Tibial nerve (tissue), 4 donors: ENCODE results near the gene ARID3C. TPM values are rescaled to one million over a fixed set of nuclear protein-coding genes. Genes with fewer than 3 reads are reported as not detected.

Source experiments
- DNase-seq, 2 donors: peaks; one replicate each; pipeline ENCODE4 v3.0.0-alpha.2; 2019; ENCODE audit warnings: low spot score in 2 of 2
- H3K27ac ChIP-seq, 4 donors: fragments of 200-600 bp; sonication (generic) in 3 of 4; one replicate each; pipeline ENCODE4 v1.5.1; 2017 to 2019; ENCODE audit warnings: mild to moderate bottlenecking in 1 of 4
- H3K27me3 ChIP-seq, 2 donors: fragments of 200-600 bp; sonication (generic) in 1 of 2; one replicate each; pipeline versions ENCODE4 v1.5.1 to v1.6.0; 2017 to 2019
- H3K36me3 ChIP-seq, 3 donors: fragments of 200-600 bp; sonication (generic); one replicate each; pipeline ENCODE4 v1.5.1; 2018 to 2019
- H3K4me1 ChIP-seq, 4 donors: fragments of 200-600 bp; sonication (generic) in 3 of 4; one replicate each; pipeline ENCODE4 v1.5.1; 2017 to 2019
- H3K4me3 ChIP-seq, 4 donors: fragments of 200-600 bp; sonication (generic) in 3 of 4; one replicate each; pipeline ENCODE4 v1.5.1; 2017 to 2019; ENCODE audit warnings: mild to moderate bottlenecking in 1 of 4, moderate library complexity in 1 of 4
- H3K9me3 ChIP-seq, 4 donors: fragments of 200-600 bp; sonication (generic) in 3 of 4; one replicate each; pipeline ENCODE4 v1.5.1; 2017 to 2019
- EP300 ChIP-seq, 2 donors: sonication (generic); formaldehyde crosslinking; IDR thresholded peaks; one replicate each; pipeline ENCODE4 v1.6.1; 2017; ENCODE audit warnings: antibody characterized with exemption in 2 of 2, mild to moderate bottlenecking in 1 of 2
- POLR2A ChIP-seq, 2 donors: fragments of 450-650 bp; IDR thresholded peaks; one replicate each; pipeline ENCODE4 v1.6.1; 2017; ENCODE audit warnings: antibody characterized with exemption in 2 of 2, mild to moderate bottlenecking in 2 of 2, moderate library complexity in 2 of 2
- WGBS, 2 donors: methylation state at CpG; one replicate each; pipeline ENCODE4 v1.1.5; 2018; 5-methylcytosine and 5-hydroxymethylcytosine counted together
- total RNA-seq, 4 donors: library from RNA; depleted of rRNA; stranded (reverse); fragments of >200 nt; gene quantifications; one replicate each; pipeline ENCODE4 v1.1.0, GENCODE V29; 2016
- TF ChIP-seq, protein P1 (sequence below), 5 experiments: fragments of 200-600 bp in 3 of 5; fragments of 450-650 bp in 2 of 5; sonication (generic) in 3 of 5; IDR thresholded peaks; one replicate each; pipeline ENCODE4 v1.5.1; 2016 to 2019; ENCODE audit warnings: antibody characterized with exemption in 5 of 5, mild to moderate bottlenecking in 3 of 5, moderate library complexity in 2 of 5

ARID3C gene
- total RNA-seq, 4 donors from 2014 or later: 0.30 to 2.1 (median 1.3) TPM

DNA sequence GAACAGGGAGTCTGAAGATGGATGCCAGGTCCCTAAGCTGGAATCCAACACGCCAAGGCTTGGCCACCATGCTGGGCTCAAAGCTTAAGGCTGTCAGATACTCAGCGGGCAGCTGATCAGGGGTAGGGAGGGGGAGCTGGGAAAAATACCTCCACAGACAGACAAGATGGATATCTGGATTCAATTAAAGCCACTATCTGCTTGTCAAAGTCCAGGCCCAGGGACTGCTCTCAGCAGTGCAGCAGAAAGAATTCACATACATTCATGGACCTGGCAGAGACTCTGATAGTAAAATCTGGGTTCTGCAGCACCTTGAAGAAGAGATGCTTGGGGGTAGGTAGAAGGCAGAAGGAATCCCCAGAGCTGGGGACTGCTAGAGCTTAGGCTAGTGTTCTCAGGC lies 13.7 kb downstream of the ARID3C start:
- H3K27me3 ChIP-seq: no peaks in the 10 kb centered on the region
- no peak overlapping the region for H3K27ac ChIP-seq
- no peak overlapping the region for H3K4me3 ChIP-seq
- no peak for DNase-seq
- H3K9me3 ChIP-seq: no peaks in the 10 kb centered on the region
- peaks cover 0 to 39% (median 25%) of the 10 kb centered on the region in 4 donors for H3K4me1 ChIP-seq
- TF ChIP-seq EP300 (IDR thresholded peaks at IDR 0.05) (no peak), POLR2A (IDR thresholded peaks at IDR 0.05) (no peak)
- TF ChIP-seq, protein P1, sequence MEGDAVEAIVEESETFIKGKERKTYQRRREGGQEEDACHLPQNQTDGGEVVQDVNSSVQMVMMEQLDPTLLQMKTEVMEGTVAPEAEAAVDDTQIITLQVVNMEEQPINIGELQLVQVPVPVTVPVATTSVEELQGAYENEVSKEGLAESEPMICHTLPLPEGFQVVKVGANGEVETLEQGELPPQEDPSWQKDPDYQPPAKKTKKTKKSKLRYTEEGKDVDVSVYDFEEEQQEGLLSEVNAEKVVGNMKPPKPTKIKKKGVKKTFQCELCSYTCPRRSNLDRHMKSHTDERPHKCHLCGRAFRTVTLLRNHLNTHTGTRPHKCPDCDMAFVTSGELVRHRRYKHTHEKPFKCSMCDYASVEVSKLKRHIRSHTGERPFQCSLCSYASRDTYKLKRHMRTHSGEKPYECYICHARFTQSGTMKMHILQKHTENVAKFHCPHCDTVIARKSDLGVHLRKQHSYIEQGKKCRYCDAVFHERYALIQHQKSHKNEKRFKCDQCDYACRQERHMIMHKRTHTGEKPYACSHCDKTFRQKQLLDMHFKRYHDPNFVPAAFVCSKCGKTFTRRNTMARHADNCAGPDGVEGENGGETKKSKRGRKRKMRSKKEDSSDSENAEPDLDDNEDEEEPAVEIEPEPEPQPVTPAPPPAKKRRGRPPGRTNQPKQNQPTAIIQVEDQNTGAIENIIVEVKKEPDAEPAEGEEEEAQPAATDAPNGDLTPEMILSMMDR (IDR thresholded peaks at IDR 0.05): no peak
- H3K36me3 ChIP-seq: peaks cover 0 to 56% (median 9%) of the 10 kb centered on the region in 3 donors
- 82 to 85% methylated on average over 2 of the region's 2 CpGs for WGBS, 2 donors

DNA sequence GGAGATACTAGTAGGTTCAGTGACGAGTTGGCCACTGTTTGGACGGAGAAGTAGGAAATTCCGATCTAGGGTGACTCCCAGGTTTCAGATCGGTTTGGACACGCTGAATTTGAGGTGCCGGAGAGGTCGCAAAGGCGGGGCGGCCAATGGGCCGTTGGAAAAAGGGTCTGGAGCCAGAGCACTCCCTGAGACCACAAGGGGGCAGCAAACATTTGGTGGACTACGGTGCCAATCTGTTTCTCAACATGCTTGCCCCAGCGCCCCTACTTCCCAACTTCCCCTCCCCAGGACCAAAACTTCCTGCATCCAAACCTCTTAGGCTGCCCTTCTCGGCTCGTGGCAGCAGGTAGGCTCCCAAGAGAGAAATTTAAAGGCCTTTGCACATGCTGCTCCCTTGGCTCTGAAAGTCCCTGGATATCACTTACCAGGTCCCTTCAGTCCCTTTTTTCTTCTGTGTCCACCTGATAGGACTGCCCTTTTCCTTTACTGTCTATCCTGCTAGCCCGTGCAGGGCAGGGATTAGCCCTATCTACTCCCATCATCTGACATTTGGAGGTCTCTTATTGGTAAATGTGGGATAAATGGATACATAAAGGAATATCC lies 16.0 kb downstream of the ARID3C start:
- TF ChIP-seq POLR2A (IDR thresholded peaks at IDR 0.05): no peak
- TF ChIP-seq, protein P1 (IDR thresholded peaks at IDR 0.05): peak; percentile 79 to 88 (median 84)
- peaks cover 0 to 28% (median 15%) of the 10 kb centered on the region in 4 donors for H3K4me1 ChIP-seq
- peak in 1 of 2 donors; percentile 83 for DNase-seq
- H3K9me3 ChIP-seq: no peaks in the 10 kb centered on the region
- WGBS, 2 donors: 1 to 2% methylated on average over 15 of the region's 15 CpGs
- H3K27ac ChIP-seq: peak overlapping the region; percentile 74 to 96 (median 93)
- no peaks in the 10 kb centered on the region for H3K27me3 ChIP-seq
- peak overlapping the region; percentile 58 to 81 (median 72) for H3K4me3 ChIP-seq
- H3K36me3 ChIP-seq: peaks cover 0 to 58% (median 9%) of the 10 kb centered on the region in 3 donors

DNA sequence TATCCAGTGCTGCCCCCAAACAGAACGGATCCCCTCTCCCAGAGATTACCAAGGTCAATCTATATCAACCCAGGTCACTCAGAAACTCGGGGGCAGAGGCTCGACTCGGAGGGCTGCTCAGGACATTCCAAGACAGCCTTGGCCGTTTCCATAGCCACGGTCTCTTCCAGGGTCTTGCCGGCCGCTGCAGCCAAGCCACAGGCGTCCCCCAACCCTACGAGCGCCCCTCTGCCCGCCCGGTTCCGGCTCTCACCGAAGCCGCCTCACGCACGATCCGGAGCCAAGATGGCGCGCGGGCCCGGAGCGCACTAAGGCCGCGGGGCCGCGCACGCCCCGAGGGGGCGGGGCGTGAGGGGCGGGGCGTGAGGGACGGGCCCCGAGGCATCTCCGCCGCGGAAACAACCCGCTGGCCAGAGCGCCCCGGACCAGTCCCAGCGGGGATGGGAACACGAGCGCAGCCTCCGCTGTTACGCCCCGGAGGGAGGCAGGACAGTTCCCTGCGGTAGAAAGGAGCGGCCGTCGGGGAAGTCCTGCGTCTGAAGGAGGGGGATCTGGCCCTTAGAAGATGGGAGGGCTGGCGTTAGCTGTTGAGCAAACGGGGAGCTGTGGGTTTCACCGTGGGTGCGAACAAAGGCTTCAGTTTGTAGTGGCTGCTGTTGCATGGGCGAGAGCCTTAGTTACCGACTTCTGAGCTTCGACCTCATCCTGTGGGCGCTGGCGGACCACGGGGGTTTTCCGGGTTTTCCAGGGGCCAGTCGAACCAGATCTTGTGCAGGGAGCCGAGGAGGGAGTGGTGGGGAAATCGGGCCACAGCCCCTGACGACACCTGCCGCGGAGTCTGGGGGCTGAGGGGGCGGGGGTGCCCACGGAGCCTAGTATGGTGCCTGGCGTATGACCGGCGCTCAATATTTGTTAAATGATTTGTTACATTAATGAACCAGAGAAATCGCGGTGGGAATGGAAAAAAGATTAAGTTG lies 16.8 kb downstream of the ARID3C start, which contains the start of gene RPP25L:
TSS of gene RPP25L (minus strand) at position 287 of the 977 bp plus-strand sequence. CDS start 801 bp downstream, outside the sequence.
- Histone ChIP-seq H3K9me3 (no peaks in the 10 kb centered on the region), H3K4me1 (peaks cover 0 to 28% (median 15%) of the 10 kb centered on the region in 4 donors), H3K27me3 (no peaks in the 10 kb centered on the region), H3K27ac (peak within 1 kb of the TSS; percentile 74 to 96 (median 93)), H3K36me3 (peaks cover 0 to 50% (median 9%) of the 10 kb centered on the region in 3 donors), H3K4me3 (peak within 1 kb of the TSS; percentile 58 to 81 (median 72))
- DNase-seq: peak; percentile 65 to 80
- 1% methylated on average over 31 to 40 of the region's 77 CpGs for WGBS, 2 donors
- TF ChIP-seq EP300 (IDR thresholded peaks at IDR 0.05) (peak in 1 of 2 donors; percentile 96), POLR2A (IDR thresholded peaks at IDR 0.05) (peak; percentile 57 to 88)
- TF ChIP-seq, protein P1 (IDR thresholded peaks at IDR 0.05): no peak

DNA sequence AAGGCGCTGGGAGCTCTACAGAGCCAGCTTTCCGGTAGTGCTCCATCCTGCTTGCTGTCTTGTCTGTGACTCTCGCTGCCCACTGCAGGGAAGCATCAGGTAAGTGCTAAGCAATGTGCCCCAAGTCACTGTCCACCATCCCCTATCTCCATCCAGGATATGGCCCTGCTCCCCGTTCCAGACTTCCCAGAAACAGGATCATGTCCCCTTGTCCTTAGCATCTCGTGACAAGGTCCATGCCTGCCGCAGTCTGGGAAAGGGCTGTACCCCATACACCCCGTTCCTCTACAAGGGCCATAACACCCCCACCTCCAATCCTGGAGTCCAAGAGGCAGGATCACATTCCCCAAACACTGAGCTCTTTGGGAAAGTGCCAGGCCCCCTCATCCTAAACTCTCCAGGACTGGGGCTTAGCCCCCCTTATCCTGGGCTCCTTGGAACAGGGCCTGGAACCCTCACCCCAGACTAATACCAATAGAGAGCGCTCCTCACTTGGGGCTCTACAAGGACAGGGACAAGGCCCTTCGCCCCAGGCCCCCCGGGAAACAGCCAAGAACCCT lies 17.5 kb downstream of the ARID3C start:
- TF ChIP-seq EP300 (IDR thresholded peaks at IDR 0.05): no peak
- TF ChIP-seq, protein P1 (IDR thresholded peaks at IDR 0.05): no peak
- no peak for TF ChIP-seq POLR2A (IDR thresholded peaks at IDR 0.05)
- H3K27me3 ChIP-seq: no peaks in the 10 kb centered on the region
- DNase-seq: no peak
- H3K36me3 ChIP-seq: peaks cover 0 to 42% (median 4%) of the 10 kb centered on the region in 3 donors
- H3K4me3 ChIP-seq: peak overlapping the region; percentile 58 to 81 (median 72)
- peak overlapping the region; percentile 74 to 96 (median 93) for H3K27ac ChIP-seq
- no peaks in the 10 kb centered on the region for H3K9me3 ChIP-seq
- 66% methylated on average over 7 to 10 of the region's 10 CpGs for WGBS, 2 donors
- peaks cover 0 to 28% (median 15%) of the 10 kb centered on the region in 4 donors for H3K4me1 ChIP-seq
